CD4-positive, alpha-beta T cell treated with Interferon gamma for 1 hour (primary cell): ENCODE results near the gene WDFY2.

Source experiments
- DNase-seq: peaks from one replicate; pipeline ENCODE4 v3.0.0-alpha.2; 2020

Gene WDFY2

DNA sequence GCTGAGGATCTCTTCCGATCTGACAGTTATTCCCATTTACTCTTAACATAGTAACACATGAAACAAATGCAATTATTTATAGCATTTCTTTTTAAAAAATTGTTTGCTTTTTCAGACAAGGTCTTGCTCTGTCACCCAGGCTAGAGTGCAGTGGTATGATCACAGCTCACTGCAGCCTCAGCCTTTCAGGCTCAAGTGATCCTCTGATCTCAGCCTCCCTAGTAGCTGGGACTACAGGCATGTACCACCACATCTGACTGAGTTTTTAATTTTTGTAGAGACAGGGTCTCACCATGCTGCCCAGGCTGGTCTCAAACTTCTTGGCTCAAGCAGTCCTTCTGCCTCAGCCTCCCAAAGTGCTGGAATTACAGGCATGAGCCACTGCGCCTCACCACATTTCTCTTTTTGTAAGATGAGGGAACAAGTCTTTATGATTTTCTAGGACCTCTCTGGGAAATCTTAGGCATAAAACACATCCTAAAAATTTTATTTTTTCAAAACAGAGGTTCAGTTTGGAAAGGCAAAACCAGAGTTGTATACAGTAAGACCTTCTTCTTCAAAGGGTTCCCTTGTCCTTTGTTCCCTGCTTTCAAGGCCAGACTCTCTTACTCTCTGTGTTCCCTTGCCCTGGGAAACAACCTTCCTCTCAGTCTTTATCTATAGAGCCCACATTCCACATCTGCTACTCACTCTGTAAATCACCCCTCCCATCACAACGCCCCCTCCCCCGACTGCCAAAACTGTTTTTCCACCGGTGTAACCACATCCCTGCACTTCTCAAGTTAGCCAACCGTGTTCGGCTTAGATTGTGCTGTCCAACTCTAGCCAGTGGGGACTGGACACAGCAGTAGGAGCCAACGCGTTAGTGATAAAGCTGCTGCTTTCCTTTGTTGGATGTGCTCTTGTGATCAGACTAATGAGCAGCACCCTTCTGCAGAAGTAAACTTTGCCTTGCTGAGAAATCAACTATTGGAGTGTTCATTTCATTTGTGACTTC, 163.5 kb downstream of the WDFY2 start:
- DNase-seq, result no peak

DNA sequence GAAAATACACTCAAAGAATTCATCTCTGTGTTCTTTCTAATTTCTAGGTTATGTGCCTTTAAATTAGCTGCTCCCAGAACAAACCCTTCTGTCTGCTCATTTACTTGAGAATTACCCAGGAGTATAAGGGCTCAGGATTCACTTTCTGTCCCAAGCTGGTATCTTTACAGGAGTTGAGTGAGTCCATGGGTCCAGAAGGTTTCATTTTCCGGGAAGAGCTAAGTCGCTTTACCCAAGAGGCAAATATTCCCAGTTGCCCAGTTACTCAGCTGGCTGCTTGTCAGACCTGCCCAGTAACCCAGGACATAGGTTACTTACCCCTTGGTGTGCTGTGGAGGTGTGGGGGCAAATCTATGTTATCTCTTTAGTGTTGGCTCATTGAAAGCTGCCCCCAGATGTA, 172.4 kb downstream of the WDFY2 start:
- DNase-seq, result no peak

DNA sequence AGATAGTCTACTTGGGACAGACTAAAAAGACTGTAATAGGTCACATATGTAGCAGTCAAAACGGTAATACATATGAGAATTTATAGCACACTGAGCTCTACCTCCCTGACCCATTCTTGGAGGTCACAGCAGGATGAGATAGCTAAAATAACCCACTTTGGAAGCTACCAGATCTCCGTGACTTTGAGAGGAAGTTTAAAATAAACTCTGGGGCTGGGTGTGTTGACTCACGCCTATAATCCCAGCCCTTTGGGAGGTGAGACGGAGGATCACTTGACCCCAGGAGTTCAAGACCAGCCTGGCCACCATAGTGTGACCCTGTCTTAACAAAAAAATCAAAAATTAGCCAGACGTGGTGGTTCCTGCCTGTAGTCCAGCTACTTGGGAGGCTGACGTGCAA, 174.4 kb downstream of the WDFY2 start:
- no peak for DNase-seq

DNA sequence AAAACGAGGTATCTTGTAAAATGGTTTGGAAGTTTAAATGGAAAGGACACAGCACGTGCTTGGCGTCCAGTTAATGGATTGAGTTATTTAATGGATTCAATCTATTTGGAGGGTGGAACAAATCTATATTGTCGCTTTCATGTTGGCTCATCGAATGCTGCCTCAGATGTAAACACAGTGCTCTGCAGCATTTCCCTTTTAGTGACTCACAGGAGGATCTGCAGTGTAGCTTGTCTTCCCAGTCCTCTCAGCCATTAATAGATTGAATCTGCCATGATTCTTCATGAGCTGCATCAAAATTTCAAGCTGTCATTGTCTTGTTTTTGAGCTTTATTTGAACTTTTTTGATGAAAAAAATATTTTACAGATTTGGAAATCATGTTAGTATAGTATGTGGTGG, 175.0 kb downstream of the WDFY2 start:
- DNase-seq, result no peak

DNA sequence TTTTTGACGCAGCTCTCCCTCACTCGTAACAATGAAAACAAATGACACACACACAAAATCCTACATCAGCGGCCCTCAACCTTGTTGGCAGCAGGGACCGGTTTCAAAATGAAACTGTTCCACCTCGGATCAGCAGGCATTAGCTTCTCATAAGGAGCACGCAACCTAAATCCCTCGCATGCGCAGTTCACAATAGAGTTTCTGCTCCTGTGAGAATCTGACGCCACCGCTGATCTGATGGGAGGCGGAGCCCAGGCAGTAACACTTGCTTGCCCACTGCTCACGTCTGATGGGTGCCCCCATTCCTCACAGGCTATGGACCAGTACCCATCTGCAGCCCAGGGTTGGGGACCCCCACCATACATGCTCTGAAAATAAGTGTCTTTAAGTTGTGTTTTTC, 176.3 kb downstream of the WDFY2 start:
- no peak for DNase-seq

DNA sequence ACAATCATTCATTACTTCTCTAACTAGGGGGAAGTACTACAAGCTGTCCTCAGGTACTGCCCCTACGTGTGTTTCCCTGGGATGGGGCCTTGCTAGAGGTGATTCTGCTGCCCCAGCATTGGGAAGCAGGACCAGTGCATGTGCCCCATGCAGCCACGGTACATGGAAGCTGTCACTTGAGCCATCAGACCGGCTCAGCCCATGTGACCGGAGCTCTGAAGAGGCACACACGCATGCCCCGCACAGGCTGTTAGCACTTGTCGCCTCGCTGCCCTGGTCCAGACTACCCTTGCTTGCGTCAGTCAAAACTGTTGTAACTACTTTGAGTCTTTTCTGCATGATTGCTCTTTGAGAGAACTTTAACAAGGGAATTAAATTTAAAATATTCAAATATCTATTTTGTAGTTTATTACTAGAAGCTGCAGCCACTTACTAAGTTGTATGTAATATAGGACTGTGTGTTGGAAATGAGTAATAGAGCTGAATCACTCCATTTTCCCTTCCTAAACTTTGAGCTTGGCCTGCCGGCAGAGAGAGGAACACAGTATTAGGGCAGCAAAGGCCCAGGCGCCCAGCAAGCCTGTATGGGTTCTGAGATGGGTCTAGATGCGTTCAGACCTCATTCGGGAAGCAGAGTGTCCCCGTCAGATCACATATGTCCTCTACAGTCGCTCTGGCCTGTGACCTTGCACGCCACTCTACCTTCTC, 177.5 kb downstream of the WDFY2 start:
- no peak for DNase-seq

DNA sequence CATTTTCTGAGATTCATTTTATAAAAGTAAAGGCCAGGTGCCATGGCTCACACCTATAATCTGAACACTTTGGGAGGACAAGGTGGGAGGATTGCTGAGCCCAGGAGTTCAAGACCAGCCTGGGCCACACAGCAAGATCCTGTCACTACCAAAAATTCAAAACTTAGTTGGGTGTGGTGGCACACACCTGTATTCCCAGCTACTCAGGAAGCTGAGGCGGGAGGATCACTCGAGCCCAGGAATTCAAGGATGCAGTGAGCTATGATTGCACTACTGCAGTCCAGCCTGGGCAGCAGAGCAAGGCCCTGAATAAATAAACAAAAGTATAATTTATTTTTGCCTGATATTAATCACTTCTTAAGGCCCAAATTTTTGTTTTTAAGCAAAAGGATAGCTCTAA, 179.2 kb downstream of the WDFY2 start:
- no peak for DNase-seq

DNA sequence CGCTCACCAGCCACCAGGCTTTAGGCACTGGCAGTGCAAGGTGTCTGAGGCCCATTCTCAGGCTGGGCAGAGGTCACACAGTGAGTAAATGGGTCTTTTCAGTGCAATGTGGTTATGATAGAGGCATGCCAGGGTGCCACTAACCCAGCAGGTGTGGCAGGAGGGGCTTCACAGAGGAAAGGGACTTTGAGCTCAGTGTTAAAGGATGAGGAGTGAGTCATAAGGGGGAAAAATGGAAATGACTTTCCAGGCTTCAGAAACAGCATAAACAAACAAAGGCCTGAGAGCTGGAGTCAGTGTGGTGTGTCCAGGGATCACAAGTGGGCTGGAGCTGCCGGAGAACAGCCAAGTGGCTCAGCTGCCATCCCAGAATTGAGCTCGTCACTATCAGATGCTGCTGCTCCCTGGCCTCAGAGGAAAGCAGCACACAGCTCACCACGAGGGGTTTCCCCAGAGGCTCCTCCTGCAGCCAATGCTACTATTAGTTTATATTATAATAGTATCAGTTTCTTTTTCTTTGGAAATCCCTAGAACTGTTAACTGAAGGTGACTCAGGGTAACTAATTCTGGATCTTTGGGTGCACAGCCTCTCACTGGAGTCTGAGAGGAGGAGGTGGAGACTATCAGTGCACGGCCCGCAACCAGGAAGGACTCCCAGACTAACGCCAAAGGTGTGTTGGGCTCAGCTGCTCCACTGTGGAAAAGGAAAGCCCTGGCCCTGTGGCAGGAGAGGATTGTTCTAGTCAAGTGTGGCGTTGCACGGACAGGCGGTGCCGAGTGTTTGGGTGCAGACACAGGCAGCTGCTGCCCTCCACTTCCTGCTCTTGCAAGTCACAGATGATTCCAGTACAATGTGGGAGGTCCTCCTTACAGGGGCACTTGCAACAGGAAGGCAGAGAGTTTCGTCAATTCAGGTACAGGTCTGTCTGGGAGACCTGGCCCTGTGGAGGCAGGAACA, 180.2 kb downstream of the WDFY2 start:
- peak; percentile 41 for DNase-seq

DNA sequence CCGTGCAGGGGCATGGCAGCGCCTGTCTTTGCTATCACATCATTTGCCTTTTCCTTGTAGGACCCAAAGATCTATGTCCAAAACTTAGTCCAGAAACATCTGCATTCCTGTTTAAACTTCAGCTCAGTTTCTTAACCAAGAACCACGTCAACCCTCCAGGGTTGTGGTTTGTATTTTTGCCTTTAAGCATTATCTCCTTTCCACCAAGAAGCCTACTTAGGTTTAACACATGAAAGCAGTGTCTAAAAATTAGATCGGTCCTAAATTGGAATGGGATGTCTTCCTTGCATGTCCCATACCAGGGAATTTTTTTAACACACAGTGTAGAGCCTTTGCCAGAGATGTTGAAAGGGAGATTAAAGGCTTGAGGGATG, 180.9 kb downstream of the WDFY2 start:
- DNase-seq, result no peak

DNA sequence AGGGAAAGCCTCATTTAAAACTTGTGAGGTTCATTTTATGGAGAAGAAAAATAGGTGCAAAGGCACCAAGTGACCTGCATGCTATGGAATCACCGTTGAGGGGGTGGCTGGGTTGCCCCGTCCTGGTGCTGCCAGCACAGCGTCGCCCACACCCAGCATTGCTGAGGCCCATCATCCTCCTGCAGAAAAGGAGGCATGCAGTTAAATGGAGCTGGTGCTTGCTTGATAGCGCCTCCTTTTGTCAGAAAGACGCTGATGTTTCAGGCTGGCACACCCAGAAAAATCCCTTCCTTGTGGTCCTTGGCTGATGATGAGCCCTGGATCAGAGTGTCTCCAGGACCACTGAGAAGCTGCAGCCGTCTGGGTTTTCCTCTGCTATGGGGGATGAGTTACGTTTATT, 182.8 kb downstream of the WDFY2 start:
- DNase-seq, result no peak

DNA sequence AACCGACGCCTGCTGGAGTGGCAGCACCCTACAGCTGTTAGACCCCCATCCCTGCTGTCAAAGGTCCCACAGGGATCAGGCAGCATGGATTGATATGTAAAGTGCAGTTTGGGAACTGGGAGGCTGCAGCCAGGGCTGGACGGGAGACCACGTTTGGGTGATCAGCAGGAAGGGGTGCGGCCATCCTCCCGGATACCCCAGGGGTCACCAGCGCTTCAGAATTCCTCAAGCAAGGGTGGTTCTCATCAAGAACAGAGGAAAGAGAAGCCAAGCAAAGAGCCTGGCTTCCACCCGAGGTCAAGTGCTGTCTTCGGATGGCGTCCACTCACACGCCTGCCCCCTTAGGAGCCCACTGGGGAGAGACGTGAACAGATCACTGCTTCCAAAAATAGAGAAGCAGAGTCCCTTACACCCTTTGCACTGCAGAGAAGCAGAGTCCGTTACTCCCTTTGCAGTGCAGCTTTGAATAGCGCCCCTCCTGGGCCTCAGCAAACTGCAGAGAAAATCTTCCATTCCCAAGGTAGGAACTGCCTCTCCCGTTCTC, 184.2 kb downstream of the WDFY2 start:
- DNase-seq, result no peak

DNA sequence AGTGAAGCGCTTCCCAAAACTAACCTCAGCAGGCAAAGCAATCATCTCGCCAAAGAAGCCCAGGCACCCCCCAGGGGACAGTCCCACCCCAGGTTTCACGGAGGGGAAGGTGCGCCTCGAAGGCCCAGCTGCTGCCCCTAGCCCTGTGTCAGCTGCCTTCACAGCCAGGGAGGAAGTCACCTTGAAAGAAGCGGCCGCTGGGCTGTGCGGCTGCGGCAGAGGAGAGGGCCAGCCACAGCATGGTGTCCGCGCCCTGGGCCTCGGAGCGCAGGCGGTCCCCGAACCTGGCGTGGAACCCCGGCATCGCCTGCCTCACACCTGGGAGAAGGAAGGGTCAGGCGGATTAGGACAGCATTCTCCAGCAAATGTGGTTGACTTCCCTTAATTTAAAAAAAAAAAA, 184.7 kb downstream of the WDFY2 start:
- no peak for DNase-seq

DNA sequence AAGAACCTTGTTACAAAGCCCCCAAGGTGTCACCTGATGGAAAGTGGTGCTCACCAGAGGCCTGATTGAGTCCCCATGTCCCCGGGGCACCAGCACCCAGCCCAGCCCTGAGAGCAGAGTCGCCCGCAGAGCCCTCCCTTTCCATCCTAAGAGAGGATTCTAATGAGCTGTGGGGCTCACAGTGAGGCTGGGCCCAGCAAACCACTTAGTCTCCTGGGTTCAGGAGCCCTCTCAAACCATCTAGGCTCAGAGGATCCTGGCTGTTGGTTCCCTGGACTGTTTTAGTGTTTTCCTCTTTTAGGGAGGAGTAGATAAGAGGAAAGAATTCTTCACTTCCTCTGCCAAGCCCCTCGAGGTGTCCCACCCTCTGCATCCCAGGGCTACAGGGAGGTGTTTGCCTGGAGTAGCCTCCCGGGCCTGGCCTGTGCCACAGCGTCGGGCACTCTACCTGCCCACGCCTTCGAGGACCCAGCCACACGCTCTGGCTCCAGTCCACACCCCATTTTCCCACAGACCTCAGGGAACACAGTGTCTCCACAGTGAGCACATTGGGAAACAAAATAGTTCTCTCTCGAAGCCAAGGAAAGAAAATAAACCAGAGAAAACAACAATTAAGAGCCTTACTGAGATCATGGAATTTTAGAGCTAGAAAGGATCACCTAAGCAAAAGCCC, 185.3 kb downstream of the WDFY2 start:
- no peak for DNase-seq

DNA sequence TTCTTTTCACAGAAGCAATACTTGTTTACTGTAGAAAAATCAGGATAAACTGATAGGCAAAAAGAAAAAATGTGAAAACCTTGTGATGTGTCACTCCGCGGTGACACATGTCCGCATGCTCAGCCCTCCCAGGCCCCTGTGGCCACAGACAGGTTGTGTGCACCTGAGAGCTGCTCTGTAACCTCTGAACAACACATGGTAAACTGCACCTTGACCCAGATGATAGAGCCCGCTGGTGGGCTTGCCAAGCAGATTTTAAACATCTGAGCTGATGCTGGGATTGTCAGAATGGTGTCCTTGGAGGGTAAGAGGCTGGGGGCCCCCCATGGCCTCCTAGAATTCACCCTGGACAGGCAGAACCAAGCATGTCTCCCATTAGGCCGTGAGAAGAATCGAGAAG, 185.9 kb downstream of the WDFY2 start:
- DNase-seq, result no peak

DNA sequence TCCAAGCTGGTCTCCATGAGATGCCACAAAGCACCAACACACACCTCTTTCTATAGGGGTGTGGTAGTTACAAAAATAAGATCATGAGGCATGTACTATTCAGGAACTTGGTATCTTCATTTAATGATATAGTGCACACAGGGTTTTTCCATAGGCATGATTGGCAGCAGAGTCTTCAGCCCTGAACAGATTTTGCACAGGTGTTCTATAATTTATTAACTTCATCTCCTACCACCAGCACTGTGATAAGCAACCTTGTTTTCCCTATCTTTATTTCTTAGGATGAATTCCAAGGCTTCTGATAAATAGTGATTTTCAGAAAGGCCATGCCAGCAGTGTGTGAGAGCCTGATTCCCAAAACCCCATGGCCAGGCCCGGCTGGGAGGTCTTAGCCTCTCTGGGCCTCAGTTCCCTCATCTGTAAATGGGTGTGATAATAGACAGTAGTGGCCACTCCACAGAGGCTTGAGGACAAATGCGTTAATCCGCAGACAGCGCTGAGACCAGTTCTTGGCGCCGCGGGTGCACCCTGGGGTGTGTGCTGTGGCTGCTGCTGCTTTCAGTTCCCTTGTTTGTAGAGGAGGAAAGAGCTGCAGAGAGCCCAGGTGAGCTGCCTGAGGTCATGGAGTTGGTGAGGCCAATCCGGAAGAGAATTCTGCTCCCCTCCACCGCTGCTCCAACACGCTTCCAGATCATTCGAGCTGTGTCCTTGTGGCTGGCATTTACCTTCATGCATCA, 186.6 kb downstream of the WDFY2 start:
- DNase-seq, result no peak

DNA sequence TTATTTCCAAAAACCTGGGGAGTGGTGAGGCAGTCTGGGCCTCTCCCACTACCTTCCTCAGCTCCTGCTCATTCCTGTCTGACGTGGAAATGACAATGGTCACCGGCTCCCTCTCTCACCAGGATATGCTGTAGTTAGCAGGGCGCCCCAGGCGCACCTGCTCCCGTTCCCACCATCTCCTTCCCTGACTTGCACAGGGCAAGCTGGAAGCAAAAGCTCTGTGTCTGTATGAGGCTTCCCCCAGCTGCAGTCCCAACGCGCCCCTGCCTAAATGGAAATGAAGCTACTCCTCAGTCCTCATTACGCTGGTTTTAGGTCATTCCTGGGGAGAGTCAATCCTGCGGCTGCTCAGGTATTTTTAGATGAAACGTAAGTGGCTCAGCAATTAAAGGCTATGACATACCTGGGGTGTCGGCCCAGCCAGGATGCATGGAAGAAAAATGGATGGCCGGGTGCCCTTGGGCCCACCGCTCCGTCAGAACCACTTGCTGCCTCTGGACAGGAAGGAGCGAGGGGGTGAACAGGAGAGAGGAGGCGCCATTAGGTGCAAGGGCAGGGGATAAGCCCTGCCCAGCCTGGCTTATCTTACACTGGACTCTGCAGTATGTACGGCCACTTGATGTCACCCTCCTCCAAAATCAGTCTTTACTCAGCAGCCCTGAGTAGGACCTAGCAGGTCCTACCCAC, 187.3 kb downstream of the WDFY2 start:
- no peak for DNase-seq

DNA sequence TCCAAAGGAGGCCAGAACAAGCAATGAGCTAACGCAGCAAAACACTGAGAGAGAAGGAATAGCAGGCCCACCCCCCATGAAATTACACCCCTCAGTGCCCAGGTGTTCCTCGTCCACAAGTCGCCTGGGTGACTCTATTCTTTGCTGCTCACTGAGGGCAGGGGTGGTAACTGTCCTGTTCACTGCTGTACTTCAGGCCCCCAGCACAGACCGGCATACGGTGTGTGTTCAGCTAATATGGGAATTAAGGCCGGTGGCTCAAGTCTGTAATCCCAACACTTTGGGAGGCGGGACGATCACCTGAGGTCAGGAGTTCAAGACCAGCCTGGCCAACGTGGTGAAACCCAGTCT, 187.8 kb downstream of the WDFY2 start:
- DNase-seq, result no peak

DNA sequence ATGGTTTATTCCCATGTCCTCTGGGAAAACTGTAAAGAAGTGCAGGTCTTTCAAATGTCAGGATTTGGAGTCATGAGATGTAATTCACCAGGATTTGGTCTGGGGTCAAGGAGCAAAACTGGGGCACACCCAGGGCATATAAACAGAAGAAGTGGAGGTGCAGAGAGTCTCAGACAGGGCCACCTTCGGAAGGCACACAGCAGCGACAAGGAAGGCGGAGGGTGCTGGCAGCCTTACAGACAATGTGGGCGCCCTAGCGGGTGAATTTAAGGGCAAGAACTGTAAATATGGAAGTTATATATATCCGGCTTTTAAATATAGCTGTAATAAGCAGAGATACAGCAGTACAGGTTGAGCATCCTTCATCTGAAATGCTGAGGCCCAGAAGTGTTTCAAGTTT, 188.5 kb downstream of the WDFY2 start:
- no peak for DNase-seq

DNA sequence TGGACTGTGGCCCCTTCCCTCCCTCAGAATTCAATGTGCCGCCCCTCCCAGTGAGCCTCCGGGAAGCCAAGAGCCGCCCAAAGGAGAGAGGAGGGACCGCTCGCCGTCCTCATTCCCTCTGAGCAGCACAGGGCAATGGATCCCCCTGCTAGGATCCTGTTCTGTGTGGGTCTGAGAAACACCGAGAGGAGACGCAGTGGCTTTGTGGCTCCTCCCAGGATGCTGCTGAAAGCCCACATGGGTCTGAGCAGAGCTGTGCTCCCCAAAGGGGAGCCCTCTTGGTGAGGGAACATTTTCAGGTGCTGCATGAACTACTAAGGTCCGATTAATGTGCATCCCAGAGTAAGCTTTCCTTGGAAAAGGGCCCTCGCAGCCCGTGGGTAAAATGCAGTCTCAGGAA, 189.3 kb downstream of the WDFY2 start:
- no peak for DNase-seq

DNA sequence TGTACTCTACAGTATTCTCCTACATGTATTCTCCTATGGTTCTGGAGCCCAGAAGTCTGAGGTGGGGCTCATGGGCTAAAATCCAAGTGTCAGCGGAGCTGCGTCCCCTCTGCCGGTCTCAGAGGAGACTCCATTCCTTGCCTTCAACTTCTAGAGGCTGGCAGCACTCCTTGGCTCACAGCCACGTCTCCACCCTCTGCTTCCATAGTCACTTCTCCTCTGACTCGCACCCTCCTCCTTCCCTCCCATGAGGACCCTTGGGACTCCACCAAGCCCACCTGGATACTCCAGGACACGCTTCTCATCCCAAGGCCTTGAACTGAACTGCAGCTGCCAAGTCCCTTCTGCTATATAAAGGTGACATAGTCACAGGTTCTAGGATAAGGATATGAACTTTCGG, 191.9 kb downstream of the WDFY2 start:
- DNase-seq, result no peak

DNA sequence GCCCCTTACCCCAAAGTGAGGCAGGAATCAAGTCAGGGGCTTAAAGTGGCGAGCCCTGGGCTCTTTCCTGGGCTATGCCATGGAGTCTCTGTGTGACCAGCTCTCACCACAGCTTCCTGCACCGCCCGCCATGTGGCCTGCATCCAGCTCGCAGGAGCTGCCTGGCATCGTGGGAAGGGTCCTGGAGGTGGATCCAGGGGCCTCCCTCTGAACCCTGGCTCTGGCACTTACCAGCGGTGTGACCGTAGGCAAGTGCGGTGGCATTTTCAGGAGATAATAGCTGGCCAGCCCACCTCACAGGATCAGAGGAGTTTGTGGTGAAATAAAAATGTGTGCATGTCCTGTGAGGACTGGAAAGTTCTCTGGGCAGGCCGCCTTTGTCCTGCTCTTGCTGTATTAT, 193.7 kb downstream of the WDFY2 start:
- no peak for DNase-seq
